NCI-H2107 (cell line): ENCODE results near the gene NPR2.

Source experiments
- DNase-seq: peaks from one replicate; lab custom pipeline; 2025; lab: John Stamatoyannopoulos, UW

NPR2 gene

GRCh38 chr9:35800530-35800929 is 9.1 kb downstream of the NPR2 start:
- no peak for DNase-seq

- DNase-seq, result no peak
Measured at GRCh38 chr9:35801328-35802128, 10.1 kb downstream of the NPR2 start.

GRCh38 chr9:35806101-35806500 is 14.7 kb downstream of the NPR2 start:
- no peak for DNase-seq

GRCh38 chr9:35808433-35808832 is 17.0 kb downstream of the NPR2 start:
- no peak for DNase-seq

- no peak for DNase-seq
Measured at GRCh38 chr9:35810122-35810521, 18.7 kb downstream of the NPR2 start.

GRCh38 chr9:35811381-35812024 is 20.1 kb downstream of the NPR2 start:
- no peak for DNase-seq

GRCh38 chr9:35812025-35812602 is 20.7 kb downstream of the NPR2 start, which contains the start of gene SPAG8:
TSS of gene SPAG8 (minus strand) at chr9:35812262. CDS start at chr9:35812147, 115 bp downstream.
- DNase-seq, result peak; percentile 91

GRCh38 chr9:35813434-35814105 is 22.2 kb downstream of the NPR2 start:
- DNase-seq, result no peak

GRCh38 chr9:35814106-35814840 is 22.9 kb downstream of the NPR2 start:
- DNase-seq, result no peak

- DNase-seq, result peak; percentile 96
Measured at GRCh38 chr9:35814841-35815543, 23.6 kb downstream of the NPR2 start, which contains the start of gene HINT2. TSS of gene HINT2 (minus strand) at chr9:35815042. CDS start at chr9:35814979, 63 bp downstream.

- DNase-seq, result no peak
Measured at GRCh38 chr9:35816708-35817107, 25.3 kb downstream of the NPR2 start.

- no peak for DNase-seq
Measured at GRCh38 chr9:35818341-35818740, 26.9 kb downstream of the NPR2 start.

GRCh38 chr9:35820076-35820475 is 28.7 kb downstream of the NPR2 start:
- DNase-seq, result no peak

- DNase-seq, result no peak
Measured at GRCh38 chr9:35822926-35823325, 31.5 kb downstream of the NPR2 start.

GRCh38 chr9:35826071-35826701 is 34.8 kb downstream of the NPR2 start:
- peak; percentile 7 for DNase-seq

GRCh38 chr9:35827486-35827885 is 36.1 kb downstream of the NPR2 start:
- no peak for DNase-seq

GRCh38 chr9:35828716-35829083 is 37.3 kb downstream of the NPR2 start, which contains the start of gene FAM221B:
TSS of gene FAM221B (minus strand) at chr9:35828732. CDS start at chr9:35826161, 2,571 bp downstream.
- DNase-seq, result no peak

- DNase-seq, result peak; percentile 87
Measured at GRCh38 chr9:35829084-35829763, 37.8 kb downstream of the NPR2 start, which contains the start of gene TMEM8B. TSS of gene TMEM8B (plus strand) at chr9:35829228. CDS start at chr9:35829448, 220 bp downstream.

- DNase-seq, result no peak
Measured at GRCh38 chr9:35829764-35830096, 38.3 kb downstream of the NPR2 start.

- DNase-seq, result no peak
Measured at GRCh38 chr9:35831040-35831439, 39.6 kb downstream of the NPR2 start.
